NCI-H82 (cell line): ENCODE data around the gene FAM13A.
"Not testable (repeated sequence)": the region's sequence is repeated elsewhere in the genome, so short reads cannot be mapped to it uniquely, and the experiment has no call there.

Source experiments
- DNase-seq: peaks from one replicate; lab custom pipeline; 2025; lab: John Stamatoyannopoulos, UW

Gene FAM13A

DNA sequence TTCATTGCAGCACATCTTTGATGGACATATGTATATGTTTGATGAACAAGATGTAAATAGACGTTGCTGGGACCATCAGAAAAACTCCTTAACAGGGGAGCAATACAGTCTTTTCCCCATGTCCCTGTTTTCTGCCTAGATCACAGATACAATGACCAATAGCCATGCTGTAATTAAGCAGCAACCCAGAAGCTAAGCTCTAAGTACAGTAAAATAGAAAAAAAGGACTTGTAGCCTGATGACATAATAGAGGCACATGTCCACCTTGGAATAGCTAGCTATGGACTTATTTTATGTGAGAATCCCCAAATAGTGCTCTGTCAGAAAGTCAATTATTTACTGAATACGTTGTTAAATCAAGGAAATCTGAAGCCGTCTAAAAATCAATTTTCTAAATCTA lies 14.9 kb downstream of the FAM13A start:
- DNase-seq, result no peak

DNA sequence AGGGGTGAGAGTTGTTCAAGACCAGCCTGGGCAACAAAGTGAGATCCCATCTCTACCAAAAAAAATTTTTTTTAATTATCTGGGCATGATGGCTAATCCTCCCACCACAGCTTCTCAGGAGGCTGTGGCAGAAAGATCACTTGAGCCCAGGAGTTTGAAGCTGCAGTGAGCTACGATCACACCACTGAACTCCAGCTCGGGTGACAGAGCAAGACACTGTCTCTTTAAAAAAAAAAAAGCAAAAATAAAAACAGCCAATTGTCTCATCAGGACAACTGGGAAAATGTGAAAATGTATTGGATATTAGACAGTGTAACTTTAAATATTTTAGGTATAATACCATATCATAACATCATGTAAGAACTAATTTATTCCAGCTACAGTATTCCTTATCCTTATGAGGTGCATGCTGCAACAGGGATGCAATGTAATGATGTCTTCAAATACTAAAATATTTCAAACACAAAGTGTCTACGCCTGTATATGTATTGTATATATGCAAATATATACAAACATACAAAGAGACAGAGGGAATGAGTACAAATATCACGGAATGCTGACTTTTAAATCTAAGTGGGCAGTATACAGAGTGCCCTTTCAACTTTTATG lies 17.2 kb downstream of the FAM13A start:
- no peak for DNase-seq

DNA sequence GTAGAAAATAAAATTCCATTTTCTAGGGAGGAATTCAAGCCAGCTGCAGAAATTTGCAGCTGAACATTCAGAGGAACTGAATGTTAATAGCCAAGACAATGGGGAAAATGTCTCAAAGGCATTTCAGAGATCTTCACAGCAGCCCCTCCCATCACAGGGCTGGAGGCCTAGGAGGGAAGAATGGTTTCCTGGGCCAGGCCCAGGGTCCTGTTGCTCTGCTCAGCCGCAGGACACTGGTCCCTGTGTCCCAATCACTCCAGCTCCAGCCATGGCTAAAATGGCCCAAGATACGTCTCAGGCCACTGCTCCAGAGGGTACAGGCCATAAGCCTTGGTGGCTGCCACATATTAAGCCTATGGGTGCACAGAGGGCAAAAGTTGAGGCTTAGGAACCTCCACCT lies 20.4 kb downstream of the FAM13A start:
- no peak for DNase-seq

DNA sequence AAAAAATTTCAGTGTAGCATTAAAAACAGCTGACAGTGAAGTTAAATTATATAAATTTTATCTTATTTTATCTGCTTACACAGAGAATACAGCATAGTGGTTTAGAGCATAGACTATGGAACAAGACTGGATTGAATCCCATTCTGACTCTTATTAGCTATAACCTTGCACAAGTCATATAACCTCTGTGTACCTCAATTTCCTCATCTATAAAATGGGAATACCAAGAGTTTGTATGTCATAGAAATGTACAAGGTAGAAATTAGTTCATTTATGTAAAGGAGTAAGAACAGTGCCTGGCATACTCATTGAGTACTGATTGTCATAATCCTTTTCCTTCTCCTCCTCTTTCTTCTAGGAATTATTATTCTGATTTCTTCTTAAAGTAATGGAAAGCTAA lies 25.7 kb downstream of the FAM13A start:
- DNase-seq, result no peak

DNA sequence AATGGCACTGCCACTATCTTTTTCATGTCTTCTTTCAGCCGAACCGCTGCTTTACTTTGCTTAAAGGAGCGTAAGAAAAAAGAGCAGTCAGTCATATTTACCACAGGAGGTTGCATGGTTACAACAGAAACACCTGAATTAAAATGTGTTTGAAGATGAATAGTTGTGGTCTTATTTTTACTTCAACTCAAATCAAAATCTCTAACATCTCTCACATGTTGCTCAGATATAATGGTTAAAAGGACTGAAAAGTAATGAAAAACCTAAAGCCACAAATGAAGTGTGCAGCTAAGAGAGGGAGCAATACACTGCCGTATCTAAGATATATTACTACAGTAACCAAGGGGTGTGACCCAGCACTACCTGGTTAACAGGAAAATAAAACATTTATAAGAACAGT lies 27.4 kb downstream of the FAM13A start:
- no peak for DNase-seq

DNA sequence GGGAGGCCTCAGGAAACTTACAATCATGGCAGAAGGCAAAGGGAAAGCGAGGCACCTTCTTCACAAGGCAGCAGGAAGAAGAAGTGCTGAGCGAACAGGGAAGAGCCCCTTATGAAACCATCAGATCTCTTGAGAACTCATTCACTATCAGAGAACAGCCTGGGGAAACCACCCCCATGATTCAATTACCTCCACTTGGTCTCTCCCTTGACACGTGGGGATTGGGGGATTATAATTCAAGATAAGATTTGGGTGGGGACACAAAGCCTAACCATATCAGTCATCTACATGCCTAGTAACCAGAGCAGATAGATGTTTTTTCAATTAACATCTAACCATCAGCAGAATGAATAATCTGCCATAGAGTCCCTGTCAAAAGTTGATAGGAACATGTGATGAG lies 30.4 kb downstream of the FAM13A start:
- peak; percentile 24 for DNase-seq

DNA sequence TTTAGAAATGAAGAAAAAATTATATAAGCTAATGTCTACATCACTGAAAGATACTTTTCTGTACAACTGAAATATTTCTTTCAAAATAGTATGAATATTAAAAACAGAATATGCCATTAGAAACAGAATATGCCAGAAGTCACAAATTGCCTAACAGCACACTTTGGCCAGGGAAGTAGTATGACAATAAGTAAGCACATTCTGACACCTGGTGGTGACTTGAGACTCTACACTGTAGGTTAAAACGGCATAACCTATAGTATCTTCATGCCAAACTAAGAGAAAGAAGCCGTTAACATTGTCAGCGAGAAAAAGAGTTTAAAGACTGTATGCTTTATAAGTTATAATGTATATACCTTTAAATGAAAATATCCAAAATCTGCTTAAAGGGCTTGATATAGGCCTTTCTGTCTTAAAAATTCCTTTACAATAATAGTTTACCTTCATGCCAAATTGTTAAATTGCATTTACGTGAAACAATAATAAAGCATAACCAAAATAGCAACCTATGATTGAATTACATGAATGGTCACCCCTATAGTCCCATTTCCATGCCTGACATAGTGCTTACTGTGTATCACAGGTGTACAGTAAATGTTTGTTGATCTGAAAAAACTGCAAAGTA lies 32.8 kb downstream of the FAM13A start:
- DNase-seq, result peak; percentile 89

DNA sequence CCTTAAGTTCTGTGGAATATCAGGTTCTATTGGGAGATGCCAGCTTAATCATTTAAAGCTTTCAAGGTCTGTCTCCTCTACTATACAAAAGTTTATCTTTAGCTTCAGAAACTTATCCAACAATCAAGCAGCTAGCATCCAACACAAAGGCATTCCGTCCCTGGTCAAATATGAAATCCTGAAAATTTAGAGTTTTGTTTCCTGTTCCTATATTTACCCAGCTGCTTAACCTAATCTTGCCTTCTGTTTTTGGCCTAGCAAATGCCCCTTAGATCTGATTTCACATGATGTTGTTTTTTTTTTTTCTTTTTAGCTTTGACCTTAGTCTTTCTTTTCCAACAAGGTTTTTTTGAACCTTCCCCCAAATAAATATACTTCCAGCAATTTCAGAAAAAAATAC lies 33.8 kb downstream of the FAM13A start:
- no peak for DNase-seq

DNA sequence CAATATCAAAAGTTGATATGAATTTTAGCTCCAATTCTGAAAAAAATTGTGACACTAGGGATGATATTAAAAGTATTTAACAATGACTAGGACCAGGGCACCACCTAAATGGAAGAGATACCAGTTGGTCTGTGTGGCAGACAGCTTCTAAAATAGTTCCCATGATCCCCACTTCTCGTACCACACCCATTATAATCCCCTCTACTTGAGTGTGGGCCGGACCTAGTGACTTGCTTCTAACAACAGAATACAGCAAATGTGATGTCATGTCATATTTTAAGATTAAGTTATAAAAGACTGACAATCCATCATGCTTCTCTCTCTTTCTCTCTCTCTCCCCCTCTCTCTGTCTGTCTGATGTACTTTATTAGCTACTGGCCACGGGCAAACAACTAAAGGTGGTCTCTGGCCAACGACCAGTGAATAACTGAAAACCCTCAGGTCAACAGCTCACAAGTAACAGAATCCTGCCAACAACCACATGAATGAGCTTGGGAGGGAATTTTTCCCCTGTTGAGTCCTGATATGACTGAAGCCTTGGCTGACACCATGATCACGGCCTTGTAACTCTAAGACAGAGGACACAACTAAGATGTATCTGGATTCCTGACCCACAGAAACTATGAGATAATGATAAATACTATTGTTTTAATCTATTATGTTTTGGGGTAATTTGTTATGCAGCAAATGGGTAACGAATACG lies 34.4 kb downstream of the FAM13A start:
- DNase-seq, result no peak

DNA sequence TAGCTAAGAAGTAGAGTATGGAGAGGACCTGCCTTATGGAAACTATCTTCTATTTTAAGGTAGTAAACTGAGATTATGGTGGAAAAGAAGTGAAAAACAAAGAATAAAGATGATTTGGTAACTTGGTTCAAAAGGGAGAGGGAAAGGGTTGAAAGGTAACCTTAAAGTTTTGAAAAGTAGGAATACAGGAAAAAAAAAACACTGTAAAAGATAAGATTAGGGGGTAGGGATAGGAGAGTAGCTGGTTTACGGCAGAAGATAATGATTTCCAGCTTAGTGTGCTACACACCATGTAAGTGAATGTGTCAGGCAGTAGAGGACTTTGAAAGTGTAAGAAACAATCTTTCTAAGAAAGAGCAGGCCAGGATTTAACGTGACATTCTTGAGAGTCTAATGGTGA lies 35.3 kb downstream of the FAM13A start:
- peak; percentile 12 for DNase-seq

DNA sequence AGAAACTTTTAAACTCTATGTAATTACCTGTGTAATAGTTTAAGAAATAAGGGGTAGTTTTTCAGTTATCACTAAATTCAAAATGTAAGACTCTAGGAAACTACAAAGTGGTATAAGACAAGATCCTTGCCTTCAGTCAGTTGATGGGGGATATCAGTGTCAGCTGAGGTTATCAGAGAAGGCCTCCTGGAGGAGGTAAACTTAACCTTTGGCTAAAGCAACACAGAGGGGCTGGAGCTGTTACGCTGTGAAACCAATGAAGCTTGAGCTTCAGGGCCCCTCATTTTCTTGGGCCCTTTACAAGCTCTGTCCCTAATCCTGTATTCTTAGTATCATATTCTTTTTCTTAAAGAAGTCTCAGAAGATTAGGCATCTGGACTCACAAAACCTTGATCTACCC lies 35.9 kb downstream of the FAM13A start:
- peak; percentile 34 for DNase-seq

DNA sequence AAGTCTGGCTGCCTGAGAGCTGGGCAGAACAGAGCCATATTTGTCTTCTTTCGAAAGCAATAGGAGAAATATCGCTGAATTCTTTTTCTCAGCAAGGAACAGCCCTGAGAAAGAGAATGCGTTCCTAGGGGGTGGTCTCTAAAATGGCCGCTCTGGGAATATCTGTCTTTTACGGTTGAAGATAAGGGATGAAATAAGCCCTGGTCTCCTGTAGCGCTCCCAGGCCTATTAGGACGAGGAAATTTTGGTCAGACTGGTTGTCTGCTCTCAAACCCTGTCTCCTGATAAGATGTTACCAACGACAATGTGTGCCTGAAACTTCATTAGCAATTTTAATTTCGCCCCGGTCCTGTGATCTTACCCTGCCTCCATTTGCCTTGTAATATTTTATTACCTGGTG lies 42.1 kb downstream of the FAM13A start:
- not testable (repeated sequence) for DNase-seq

DNA sequence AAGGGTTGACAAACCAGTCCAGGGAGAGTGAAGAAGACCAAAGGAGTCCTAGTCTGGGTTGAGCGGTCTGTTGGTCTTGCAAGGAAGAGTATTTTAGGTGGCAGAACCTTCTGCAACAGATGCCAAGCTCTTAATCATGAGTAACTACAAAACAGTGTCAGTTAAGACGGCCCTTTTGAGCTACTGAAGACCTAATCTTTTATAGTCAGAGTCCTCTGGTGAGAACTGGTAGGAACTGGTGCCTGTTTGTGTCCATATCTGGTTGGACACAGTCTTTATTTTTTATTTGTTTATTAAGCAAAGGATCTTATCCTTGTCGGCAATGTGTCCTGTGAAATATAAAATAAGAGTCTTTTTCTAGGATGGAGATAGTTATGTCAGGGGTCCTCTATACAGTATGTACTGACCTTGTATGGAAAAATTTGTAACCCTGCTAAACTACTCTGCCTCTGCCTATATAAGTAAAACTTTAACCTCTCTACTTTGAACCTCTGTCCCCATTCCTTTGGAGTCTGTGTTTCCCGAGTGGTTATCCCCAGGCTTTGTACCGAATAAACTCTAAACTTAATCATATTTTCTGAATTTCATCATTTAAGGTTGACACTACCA lies 47.1 kb downstream of the FAM13A start:
- peak; percentile 80 for DNase-seq

DNA sequence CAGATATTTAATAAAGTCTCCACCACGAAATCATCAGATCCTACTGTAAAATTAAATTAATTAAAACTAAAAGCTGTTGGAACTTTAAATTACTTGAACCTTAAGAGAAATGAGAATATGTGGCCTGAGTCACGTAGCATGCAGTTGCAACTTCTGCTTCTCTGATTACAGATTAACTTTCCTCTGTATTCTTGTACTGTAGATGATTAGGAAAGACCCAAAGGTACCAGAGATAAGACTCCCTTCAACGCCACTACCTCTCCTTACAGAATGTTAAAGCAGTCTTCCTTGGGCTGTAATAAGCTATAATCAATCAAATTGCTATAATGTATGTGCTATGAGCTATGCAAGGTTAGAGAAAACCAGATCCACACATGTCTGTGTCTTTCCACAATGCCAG lies 47.9 kb downstream of the FAM13A start:
- DNase-seq, result peak; percentile 81

DNA sequence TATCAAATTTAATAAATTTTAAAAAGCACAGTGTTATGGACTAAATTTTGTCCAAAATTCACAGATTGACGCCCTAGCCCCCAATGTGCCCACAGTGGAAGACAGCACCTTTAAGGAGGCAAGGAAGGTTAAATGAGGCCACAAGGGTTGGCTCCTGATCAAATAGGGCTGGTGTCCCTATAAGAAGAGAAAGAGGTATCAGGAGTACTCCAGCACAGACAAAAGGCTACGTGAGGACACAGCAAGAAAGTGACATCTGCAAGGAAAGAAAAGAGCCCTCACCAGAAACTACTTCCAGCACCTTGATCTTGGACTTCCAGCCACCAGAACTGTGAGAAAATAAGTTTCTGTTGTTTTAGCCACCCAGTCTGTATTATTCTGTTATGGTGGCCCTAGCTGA lies 48.8 kb downstream of the FAM13A start:
- DNase-seq, result peak; percentile 84

DNA sequence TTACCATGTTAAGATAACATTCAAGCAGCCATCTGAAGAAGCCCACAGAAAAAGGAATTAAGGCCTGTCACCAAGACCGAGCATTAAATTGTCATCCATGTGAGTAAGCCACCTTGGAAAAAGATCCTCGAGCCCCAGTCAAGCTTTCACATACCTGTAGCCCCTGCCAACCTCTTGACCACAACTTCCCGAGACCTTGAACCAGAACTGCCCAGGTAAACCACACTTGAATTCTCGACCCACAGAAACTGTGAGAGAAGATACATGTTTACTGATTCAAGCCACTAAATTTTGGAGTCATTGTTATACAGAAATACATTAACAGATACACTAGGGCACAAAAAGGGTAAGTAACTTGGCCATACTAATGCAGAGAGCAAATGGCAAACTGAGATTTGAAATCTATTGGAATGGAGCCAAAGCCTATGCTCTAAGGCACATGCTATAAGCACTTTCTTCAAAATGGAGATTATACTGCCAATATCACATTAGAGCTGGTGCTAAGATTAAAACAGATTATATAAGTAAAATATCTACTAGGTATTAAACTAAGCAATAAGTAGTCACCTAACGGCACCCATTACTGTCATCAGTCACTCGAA lies 49.5 kb downstream of the FAM13A start:
- peak; percentile 52 for DNase-seq

DNA sequence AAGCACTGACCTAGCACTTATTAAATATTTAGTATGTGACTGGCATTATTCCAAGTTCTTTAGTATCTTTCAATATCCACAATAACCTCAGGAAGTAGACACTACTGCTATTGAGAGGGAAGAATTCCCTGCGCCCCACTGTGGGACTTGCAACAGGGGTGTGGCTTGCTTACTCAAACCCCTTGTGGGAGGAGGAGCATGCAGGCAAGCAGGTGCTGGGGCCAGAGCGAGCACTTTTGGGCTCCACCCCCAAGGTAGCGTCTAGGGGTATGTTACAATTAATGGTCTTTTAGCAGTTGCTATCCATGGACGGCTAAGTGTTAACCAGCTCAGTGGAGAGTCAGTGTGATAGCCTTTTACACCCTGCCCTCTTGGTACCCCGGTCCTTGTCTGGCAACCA lies 50.7 kb downstream of the FAM13A start:
- DNase-seq, result no peak

DNA sequence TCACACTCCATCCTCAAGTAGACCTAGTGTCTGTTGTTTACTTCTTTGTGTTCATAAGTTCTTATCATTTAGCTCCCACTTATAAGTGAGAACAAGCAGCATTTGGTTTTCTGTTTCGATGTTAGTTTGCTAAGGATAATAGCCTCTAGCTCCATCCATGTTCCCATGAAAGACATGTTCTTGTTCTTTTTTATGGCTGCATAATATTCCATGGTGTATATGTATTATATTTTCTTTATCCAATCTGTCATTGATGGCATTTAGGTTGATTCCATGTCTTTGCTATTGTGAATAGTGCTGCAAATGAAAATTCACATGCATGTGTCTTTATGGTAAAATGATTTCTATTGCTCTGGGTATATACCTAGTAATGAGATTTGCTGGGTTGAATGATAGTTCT lies 51.9 kb downstream of the FAM13A start:
- DNase-seq, result not testable (repeated sequence)

DNA sequence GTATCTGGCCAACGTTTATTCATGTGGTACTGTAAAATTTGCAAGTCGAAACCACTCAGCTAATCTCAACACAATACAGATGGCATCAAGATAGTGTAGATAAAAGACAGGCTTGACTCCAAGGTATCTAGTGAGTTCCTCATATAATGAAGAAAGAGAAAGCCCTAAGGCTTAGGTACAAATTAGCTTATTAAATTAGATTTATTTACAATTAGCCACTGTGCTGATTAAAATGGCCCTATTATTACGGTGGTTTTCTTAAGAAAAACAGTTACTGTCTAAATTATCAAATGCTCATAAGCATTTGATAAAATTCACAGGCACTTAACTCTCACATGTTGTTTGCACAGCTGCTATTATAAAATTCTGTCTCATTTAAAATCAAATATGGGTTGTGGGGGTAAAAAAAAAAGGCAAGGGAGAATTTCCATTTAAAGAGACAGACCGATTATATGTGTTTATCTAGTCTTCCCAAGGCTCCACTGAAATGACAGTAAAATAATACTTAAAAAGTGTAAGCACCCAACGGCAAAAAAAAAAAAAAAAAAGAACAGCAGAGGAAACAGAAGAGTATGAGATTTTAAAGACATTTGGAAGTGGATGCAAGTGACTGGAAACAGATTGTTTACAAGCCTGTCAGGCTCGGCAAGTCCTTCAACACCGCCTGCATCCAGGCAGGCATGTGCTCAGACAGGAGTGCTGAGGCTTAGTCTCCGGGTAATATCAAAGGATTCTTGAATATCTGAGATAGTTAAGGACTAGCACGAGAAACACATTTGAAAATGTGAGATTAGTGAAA lies 55.1 kb downstream of the FAM13A start:
- peak; percentile 77 for DNase-seq

DNA sequence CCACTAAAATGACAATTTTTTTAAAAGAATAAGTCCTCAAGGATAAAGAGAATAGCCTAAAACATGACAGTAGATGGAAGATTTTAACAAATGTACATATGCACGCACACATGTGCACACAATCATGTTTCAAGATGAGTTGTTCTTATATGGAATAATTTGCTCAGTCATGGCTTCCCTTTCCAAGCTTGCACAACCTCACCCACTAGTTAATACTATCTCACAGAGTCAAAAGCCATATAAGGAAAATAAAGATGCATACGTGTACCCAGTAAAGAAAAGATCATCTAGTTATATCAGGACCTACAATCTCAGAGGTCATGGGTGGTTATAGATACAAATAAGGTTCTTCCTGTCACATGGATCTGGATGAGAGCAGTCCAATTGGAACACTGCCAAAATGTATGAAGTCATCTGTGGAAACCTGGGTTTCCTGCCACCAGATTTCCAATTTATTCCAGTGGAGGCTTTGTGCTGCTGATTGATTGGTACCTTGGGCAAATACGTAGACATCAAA lies 56.1 kb downstream of the FAM13A start:
- DNase-seq, result peak; percentile 86

DNA sequence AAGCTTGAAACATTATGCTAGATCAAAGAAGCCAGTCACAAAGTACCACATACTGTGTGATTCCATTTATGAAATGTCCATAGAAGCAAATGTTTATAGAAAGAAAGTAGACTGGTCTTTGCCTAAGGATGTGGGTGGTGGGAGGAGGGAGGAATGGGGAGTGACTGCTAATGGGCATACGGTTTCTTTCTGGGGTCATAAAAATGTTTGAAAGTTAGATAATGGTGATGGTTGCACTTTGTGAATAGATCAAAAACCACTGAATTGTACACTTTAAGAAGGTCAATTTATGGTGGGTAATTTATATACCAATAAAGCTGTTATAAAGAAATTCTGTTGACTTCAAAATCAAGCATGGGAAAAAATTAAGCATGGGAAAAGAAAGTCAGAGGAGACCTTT lies 56.6 kb downstream of the FAM13A start:
- no peak for DNase-seq
